ENCODE measurements around the gene CDKN1C.

CDKN1C gene

DNA sequence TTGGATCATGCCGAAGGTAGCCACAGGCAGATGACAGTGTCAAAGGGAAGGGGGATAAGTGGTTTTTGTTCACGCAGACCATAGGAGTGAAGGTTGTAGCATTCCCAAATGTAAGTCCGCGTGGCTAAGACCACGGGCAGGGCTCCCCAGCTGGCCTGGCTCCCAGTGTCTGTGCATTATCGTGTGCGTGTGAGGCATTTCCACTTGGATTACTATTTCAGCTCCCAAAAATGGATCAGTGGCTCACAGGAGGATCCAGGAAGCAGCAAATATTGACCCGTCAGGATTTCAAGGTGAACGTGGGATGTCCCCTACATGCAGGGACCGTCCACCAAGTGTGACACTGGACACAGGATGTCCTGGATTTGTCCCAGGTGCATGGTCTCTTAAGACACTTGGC, 10.6 kb downstream of the CDKN1C start:
- no peak overlapping the region for H3K4me3 ChIP-seq (ENCODE audit: low read depth, low read length)
- TF ChIP-seq ZNF16 (tag by site-specific recombination; IDR thresholded peaks at IDR 0.05; ENCODE audit: low read depth) (no peak), SETDB1 (IDR thresholded peaks at IDR 0.05; ENCODE audit: insufficient read length, low read length) (peak; percentile 57), ZNF433 (tag by site-specific recombination; IDR thresholded peaks at IDR 0.05; ENCODE audit: low read depth) (no peak), WT1 (tag by site-specific recombination; IDR thresholded peaks at IDR 0.05) (no peak), OSR2 (tag by site-specific recombination; IDR thresholded peaks at IDR 0.05) (no peak), ZNF561 (tag by site-specific recombination; IDR thresholded peaks at IDR 0.05; ENCODE audit: borderline replicate concordance) (no peak), ZNF677 (tag by site-specific recombination; IDR thresholded peaks at IDR 0.05) (no peak), SALL2 (tag by site-specific recombination; IDR thresholded peaks at IDR 0.05; ENCODE audit: borderline replicate concordance) (no peak), ZNF146 (tag by site-specific recombination; IDR thresholded peaks at IDR 0.05) (no peak), KLF10 (tag by site-specific recombination; IDR thresholded peaks at IDR 0.05) (no peak), ZNF248 (tag by site-specific recombination; IDR thresholded peaks at IDR 0.05) (no peak)
- TF ChIP-seq, protein P1, sequence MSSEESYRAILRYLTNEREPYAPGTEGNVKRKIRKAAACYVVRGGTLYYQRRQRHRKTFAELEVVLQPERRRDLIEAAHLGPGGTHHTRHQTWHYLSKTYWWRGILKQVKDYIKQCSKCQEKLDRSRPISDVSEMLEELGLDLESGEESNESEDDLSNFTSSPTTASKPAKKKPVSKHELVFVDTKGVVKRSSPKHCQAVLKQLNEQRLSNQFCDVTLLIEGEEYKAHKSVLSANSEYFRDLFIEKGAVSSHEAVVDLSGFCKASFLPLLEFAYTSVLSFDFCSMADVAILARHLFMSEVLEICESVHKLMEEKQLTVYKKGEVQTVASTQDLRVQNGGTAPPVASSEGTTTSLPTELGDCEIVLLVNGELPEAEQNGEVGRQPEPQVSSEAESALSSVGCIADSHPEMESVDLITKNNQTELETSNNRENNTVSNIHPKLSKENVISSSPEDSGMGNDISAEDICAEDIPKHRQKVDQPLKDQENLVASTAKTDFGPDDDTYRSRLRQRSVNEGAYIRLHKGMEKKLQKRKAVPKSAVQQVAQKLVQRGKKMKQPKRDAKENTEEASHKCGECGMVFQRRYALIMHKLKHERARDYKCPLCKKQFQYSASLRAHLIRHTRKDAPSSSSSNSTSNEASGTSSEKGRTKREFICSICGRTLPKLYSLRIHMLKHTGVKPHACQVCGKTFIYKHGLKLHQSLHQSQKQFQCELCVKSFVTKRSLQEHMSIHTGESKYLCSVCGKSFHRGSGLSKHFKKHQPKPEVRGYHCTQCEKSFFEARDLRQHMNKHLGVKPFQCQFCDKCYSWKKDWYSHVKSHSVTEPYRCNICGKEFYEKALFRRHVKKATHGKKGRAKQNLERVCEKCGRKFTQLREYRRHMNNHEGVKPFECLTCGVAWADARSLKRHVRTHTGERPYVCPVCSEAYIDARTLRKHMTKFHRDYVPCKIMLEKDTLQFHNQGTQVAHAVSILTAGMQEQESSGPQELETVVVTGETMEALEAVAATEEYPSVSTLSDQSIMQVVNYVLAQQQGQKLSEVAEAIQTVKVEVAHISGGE (tag by site-specific recombination; conservative IDR thresholded peaks at IDR 0.05; ENCODE audit: low read depth) = no peak
- TF ChIP-seq, protein P2, sequence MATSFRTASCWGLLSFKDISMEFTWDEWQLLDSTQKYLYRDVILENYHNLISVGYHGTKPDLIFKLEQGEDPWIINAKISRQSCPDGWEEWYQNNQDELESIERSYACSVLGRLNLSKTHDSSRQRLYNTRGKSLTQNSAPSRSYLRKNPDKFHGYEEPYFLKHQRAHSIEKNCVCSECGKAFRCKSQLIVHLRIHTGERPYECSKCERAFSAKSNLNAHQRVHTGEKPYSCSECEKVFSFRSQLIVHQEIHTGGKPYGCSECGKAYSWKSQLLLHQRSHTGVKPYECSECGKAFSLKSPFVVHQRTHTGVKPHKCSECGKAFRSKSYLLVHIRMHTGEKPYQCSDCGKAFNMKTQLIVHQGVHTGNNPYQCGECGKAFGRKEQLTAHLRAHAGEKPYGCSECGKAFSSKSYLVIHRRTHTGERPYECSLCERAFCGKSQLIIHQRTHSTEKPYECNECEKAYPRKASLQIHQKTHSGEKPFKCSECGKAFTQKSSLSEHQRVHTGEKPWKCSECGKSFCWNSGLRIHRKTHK (tag by site-specific recombination; IDR thresholded peaks at IDR 0.05) = peak; percentile 87
- POLR2A ChIA-PET = no interaction called here
- no peaks in the 10 kb centered on the region for H3K4me1 ChIP-seq (ENCODE audit: control insufficient read depth, insufficient read depth, low read length)
- CTCF ChIA-PET = interaction anchor here (1.7 kb wide), 1 partner anchor 8 kb away, joined by 5 read pairs; no protein-coding TSS in a partner anchor
- no peak overlapping the region for H3K27ac ChIP-seq (ENCODE audit: extremely low read depth, low read depth, low read length)
- no peaks in the 10 kb centered on the region for H3K9me3 ChIP-seq (ENCODE audit: control insufficient read depth, insufficient read depth, low read depth, low read length)
- H3K36me3 ChIP-seq (ENCODE audit: control insufficient read depth in 2 of 2, insufficient read depth in 1 of 2, low read length in 2 of 2) = no peaks in the 10 kb centered on the region

DNA sequence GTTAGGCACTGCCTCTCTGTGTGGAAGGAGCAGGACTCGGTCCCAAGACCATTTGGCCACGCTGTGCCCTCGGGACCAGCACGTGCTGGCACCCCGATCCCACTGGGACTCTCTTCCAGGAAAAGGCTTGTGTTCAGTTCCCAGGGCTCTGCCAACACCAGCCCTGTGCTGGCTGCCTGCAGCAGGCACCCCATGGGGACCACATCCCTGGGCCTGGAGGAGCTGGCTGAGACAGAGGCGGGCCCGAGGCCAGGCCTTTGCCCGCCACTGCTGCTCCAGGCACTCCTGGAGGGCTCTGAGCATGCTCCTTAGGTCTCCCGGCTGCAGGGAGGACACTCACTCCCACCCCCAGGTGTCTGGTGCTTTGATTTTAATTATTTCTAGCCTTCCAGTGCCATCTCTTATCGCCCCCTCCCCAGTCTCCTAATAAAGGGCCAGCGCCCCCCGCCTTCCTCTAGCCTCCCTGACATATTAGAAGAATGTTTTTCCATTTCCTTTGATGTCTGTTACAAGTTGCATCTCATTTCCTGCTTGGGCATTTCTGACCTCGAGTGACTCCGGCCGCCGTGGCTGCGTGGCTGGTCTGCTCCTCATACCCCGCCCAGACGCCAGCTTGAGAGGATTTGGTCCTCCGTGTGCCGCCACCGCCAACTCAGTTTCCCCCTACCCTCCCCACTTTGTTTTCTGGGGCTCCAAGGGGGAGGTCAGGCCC, 14.4 kb downstream of the CDKN1C start:
- Histone ChIP-seq H3K9me3 (ENCODE audit: control insufficient read depth, insufficient read depth, low read depth, low read length) (no peaks in the 10 kb centered on the region), H3K27ac (ENCODE audit: extremely low read depth, low read depth, low read length) (no peak overlapping the region), H3K4me1 (ENCODE audit: control insufficient read depth, insufficient read depth, low read length) (no peaks in the 10 kb centered on the region), H3K4me3 (ENCODE audit: low read depth, low read length) (no peak overlapping the region), H3K36me3 (ENCODE audit: control insufficient read depth in 2 of 2, insufficient read depth in 1 of 2, low read length in 2 of 2) (no peaks in the 10 kb centered on the region)
- TF ChIP-seq ZIC2 (tag by site-specific recombination; IDR thresholded peaks at IDR 0.05) (peak; percentile 51), ZXDB (tag by site-specific recombination; IDR thresholded peaks at IDR 0.05) (no peak)
- POLR2A ChIA-PET = no interaction called here
- CTCF ChIA-PET = no interaction called here

DNA sequence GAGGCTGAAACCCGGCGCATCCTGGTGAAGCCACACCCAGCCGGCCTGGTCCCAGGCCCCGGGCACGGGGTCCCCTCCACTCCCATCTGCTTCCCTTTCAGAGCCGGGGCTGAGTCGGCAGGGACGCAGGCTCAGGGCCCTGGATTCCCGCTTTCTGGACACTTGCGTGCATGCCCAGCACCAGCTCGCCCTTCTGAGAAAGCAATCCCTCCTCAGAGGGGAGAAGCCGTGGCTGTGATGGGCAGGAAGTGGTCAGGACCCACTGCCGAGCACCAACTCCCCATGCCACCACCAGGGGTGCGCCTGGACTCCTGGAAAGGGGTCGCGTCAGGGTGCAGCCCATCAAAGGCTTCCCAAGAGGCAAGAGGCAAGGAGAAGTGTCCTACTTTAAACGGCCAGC, 15.1 kb downstream of the CDKN1C start:
- Histone ChIP-seq H3K9me3 (ENCODE audit: control insufficient read depth, insufficient read depth, low read depth, low read length) (no peaks in the 10 kb centered on the region), H3K4me3 (ENCODE audit: low read depth, low read length) (no peak overlapping the region), H3K4me1 (ENCODE audit: control insufficient read depth, insufficient read depth, low read length) (no peaks in the 10 kb centered on the region), H3K36me3 (ENCODE audit: control insufficient read depth in 2 of 2, insufficient read depth in 1 of 2, low read length in 2 of 2) (no peaks in the 10 kb centered on the region), H3K27ac (ENCODE audit: extremely low read depth, low read depth, low read length) (no peak overlapping the region)
- TF ChIP-seq MZF1 (tag by site-specific recombination; IDR thresholded peaks at IDR 0.05; ENCODE audit: borderline replicate concordance) (no peak), SP3 (tag by site-specific recombination; IDR thresholded peaks at IDR 0.05) (no peak), ZSCAN30 (tag by site-specific recombination; IDR thresholded peaks at IDR 0.05) (no peak), ZNF654 (tag by site-specific recombination; IDR thresholded peaks at IDR 0.05; ENCODE audit: low read depth) (no peak), KLF16 (tag by site-specific recombination; IDR thresholded peaks at IDR 0.05) (no peak), ZBTB21 (tag by site-specific recombination; IDR thresholded peaks at IDR 0.05) (no peak)
- TF ChIP-seq, protein P3, sequence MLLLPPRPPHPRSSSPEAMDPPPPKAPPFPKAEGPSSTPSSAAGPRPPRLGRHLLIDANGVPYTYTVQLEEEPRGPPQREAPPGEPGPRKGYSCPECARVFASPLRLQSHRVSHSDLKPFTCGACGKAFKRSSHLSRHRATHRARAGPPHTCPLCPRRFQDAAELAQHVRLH (tag by site-specific recombination; IDR thresholded peaks at IDR 0.05) = no peak
- CTCF ChIA-PET = no interaction called here
- POLR2A ChIA-PET = no interaction called here
